Gastroesophageal sphincter (tissue), 4 donors: Measurements from ENCODE around the gene ALK. TPM values are rescaled to one million over a fixed set of nuclear protein-coding genes. Genes with fewer than 3 reads are reported as not detected.

Experiments
- ATAC-seq: fragments of 150-250 bp; one replicate; pipeline ENCODE4 v1.9.1; 2016; ENCODE audit warnings: mild to moderate bottlenecking, moderate library complexity
- H3K27ac ChIP-seq, 4 donors: fragments of 200-600 bp; sonication (generic) in 3 of 4; 1 replicate in 3 of 4; 2 replicates in 1 of 4; pipeline ENCODE4 v1.5.1; 2016 to 2019
- H3K27me3 ChIP-seq: fragments of 200-600 bp; sonication (generic); one replicate; pipeline ENCODE4 v1.5.1; 2019
- H3K36me3 ChIP-seq, 2 donors: fragments of 200-600 bp; sonication (generic); one replicate each; pipeline ENCODE4 v1.5.1; 2019; ENCODE audit warnings: control low read depth in 1 of 2
- H3K4me1 ChIP-seq, 3 donors: fragments of 200-600 bp; sonication (generic); 1 replicate in 2 of 3; 2 replicates in 1 of 3; pipeline ENCODE4 v1.5.1; 2016 to 2019; ENCODE audit warnings: control low read depth in 2 of 3
- H3K4me3 ChIP-seq, 2 donors: fragments of 200-600 bp; sonication (generic); one replicate each; pipeline ENCODE4 v1.5.1; 2019; ENCODE audit warnings: mild to moderate bottlenecking in 1 of 2, moderate library complexity in 1 of 2
- H3K9me3 ChIP-seq, 3 donors: fragments of 200-600 bp; sonication (generic); one replicate each; pipeline ENCODE4 v1.5.1; 2017 to 2019; ENCODE audit warnings: control low read depth in 2 of 3
- CTCF ChIP-seq, 4 experiments: fragments of 200-600 bp in 2 of 4; fragments of 450-650 bp in 2 of 4; sonication (generic) in 1 of 4; IDR thresholded peaks; one replicate each; pipeline ENCODE4 v1.5.1; 2017 to 2019; ENCODE audit warnings: antibody characterized with exemption in 4 of 4, mild to moderate bottlenecking in 2 of 4, moderate library complexity in 2 of 4
- EP300 ChIP-seq: sonication (generic); formaldehyde crosslinking; IDR thresholded peaks from one replicate; pipeline ENCODE4 v1.6.1; 2017; ENCODE audit warnings: antibody characterized with exemption, mild to moderate bottlenecking
- POLR2A ChIP-seq, 2 donors: fragments of 450-650 bp; IDR thresholded peaks; one replicate each; pipeline ENCODE4 v1.6.1; 2017; ENCODE audit warnings: antibody characterized with exemption in 2 of 2, mild to moderate bottlenecking in 2 of 2, moderate library complexity in 1 of 2
- POLR2AphosphoS5 ChIP-seq: sonication (generic); formaldehyde crosslinking; IDR thresholded peaks from one replicate; pipeline ENCODE4 v1.6.1; 2017; ENCODE audit warnings: antibody characterized with exemption
- WGBS, 2 donors: methylation state at CpG; one replicate each; pipeline ENCODE4 v1.1.5; 2018; ENCODE audit warnings: low coverage in 1 of 2; 5-methylcytosine and 5-hydroxymethylcytosine counted together
- total RNA-seq, 4 donors: library from RNA; depleted of rRNA; stranded (reverse); fragments of >200 nt; gene quantifications; one replicate each; pipeline ENCODE4 v1.1.0, GENCODE V29; 2016

The ALK gene
- total RNA-seq, 4 donors from 2014 or later: 0.94 to 1.6 (median 1.1) TPM

GRCh38 chr2:29516767-29517166, 404.6 kb downstream of the ALK start:
- Histone ChIP-seq H3K9me3 (peaks cover 0 to under 1% (median 0%) of the 10 kb centered on the region in 3 donors), H3K27ac (no peak overlapping the region), H3K4me3 (no peak overlapping the region), H3K27me3 (no peaks in the 10 kb centered on the region), H3K4me1 (no peaks in the 10 kb centered on the region), H3K36me3 (no peaks in the 10 kb centered on the region)
- no peak for ATAC-seq
- 70 to 75% methylated on average over 1 to 2 of the region's 2 CpGs for WGBS, 2 donors
- TF ChIP-seq EP300: no peak
- TF ChIP-seq POLR2AphosphoS5: no peak
- TF ChIP-seq CTCF (IDR thresholded peaks at IDR 0.05): no peak
- no peak for TF ChIP-seq POLR2A (IDR thresholded peaks at IDR 0.05)

DNA sequence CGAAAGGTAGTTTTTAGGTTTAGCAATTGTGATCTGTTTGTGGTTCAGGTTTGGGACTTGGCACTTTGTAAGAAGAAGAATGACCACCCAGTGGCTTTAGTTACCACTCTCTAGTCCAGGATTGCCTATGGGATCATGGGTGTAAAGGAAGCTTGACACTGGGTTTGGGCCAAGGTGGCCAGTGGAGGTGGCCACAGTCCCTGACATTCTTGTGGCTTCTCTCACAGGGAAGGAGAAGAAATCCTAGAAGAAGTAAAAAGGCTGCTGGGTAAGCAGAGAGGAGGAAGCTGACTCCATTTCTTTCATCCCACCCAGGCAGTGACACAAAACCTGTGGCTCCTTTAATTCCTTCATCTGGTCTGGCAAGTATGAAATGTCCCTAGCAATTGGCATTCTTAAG, 411.5 kb downstream of the ALK start:
- 43 to 71% methylated on average over 1 of the region's 1 CpG for WGBS, 2 donors
- ATAC-seq: no peak
- no peaks in the 10 kb centered on the region for H3K27me3 ChIP-seq
- no peaks in the 10 kb centered on the region for H3K4me1 ChIP-seq
- H3K9me3 ChIP-seq: peaks cover 0 to 20% (median 0%) of the 10 kb centered on the region in 3 donors
- H3K27ac ChIP-seq: no peak overlapping the region
- H3K36me3 ChIP-seq: no peaks in the 10 kb centered on the region
- no peak for TF ChIP-seq CTCF (IDR thresholded peaks at IDR 0.05)
- no peak overlapping the region for H3K4me3 ChIP-seq

- ATAC-seq: no peak
- Histone ChIP-seq H3K9me3 (peaks cover 0 to 20% (median 0%) of the 10 kb centered on the region in 3 donors), H3K36me3 (no peaks in the 10 kb centered on the region), H3K4me3 (no peak overlapping the region), H3K27me3 (no peaks in the 10 kb centered on the region), H3K27ac (no peak overlapping the region), H3K4me1 (no peaks in the 10 kb centered on the region)
- 40 to 83% methylated on average over 1 of the region's 1 CpG for WGBS, 2 donors
- TF ChIP-seq EP300 (no peak), POLR2AphosphoS5 (no peak), CTCF (IDR thresholded peaks at IDR 0.05) (no peak), POLR2A (IDR thresholded peaks at IDR 0.05) (no peak)
Observed at GRCh38 chr2:29509397-29509796, 412.0 kb downstream of the ALK start.

DNA sequence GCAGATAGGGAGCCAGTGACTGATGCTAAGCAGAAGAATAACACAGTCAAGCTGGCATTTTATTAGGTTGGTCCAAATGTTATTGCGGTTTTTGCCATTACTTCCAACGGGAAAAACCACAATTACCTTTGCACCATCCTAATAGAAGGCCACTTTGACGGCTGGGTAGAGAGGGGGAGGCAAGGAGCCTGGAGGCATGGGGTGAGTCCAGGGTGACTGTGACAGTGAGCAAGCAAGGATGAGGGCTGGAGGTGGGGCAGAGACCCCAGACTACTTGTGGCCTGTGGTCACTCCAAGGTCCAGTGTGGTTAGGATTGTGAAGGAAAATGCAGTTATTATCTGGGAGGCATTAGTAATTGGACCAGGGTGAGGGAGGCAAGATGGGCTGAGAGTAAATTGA, 416.6 kb downstream of the ALK start:
- ATAC-seq: no peak
- Histone ChIP-seq H3K27me3 (peaks cover 10% of the 10 kb centered on the region), H3K9me3 (no peaks in the 10 kb centered on the region), H3K4me1 (no peaks in the 10 kb centered on the region), H3K27ac (no peak overlapping the region), H3K4me3 (no peak overlapping the region), H3K36me3 (no peaks in the 10 kb centered on the region)
- TF ChIP-seq POLR2AphosphoS5: no peak
- TF ChIP-seq POLR2A (IDR thresholded peaks at IDR 0.05): no peak
- WGBS, 2 donors: 80 to 84% methylated on average over 1 to 2 of the region's 3 CpGs

DNA sequence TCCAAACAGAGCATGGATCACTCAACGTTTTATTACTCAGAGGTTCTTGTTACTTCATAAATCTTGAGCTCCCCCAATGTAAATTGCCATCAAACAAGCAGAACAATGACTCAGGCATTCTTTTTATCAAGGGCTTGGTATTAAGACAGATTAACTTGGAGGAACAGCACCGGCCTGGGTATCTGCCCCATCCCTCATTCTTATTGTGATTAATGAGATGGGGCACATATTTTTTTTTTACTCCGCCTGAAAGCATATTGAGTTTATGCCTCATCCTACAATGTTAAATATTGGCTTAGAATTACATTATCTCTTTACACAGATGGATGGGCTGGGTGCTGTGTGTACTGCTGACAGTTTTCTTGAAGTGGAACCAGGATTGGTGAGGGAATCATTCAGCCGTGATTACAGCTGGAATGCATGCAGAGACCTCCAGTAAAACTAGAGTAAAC, 418.9 kb downstream of the ALK start:
- Histone ChIP-seq H3K27ac (no peak overlapping the region), H3K27me3 (peaks cover 10% of the 10 kb centered on the region), H3K9me3 (no peaks in the 10 kb centered on the region), H3K4me1 (no peaks in the 10 kb centered on the region), H3K4me3 (no peak overlapping the region), H3K36me3 (no peaks in the 10 kb centered on the region)
- ATAC-seq: no peak
- WGBS, 2 donors: 14 to 33% methylated on average over 4 of the region's 4 CpGs
- TF ChIP-seq EP300 (no peak), POLR2A (IDR thresholded peaks at IDR 0.05) (no peak), CTCF (IDR thresholded peaks at IDR 0.05) (no peak), POLR2AphosphoS5 (no peak)
